ENCODE measurements around the gene TXNDC11. TPM values are rescaled to one million over a fixed set of nuclear protein-coding genes. Genes with fewer than 3 reads are reported as not detected.
A peak's percentile ranks its signal among the peaks of the same experiment; 100 is the strongest.

TXNDC11 gene
- total and polyA plus RNA-seq, 10 of the 15 experiments (the other 5 are each of a cell fraction or from before 2014, with no cell fraction given): 1.7 to 86.7 (median 54.4) TPM

- Histone ChIP-seq H3K36me3 (ENCODE audit: control insufficient read depth in 2 of 2, insufficient read depth in 2 of 2, low read length in 1 of 2) (no peaks in the 10 kb centered on the region; a peak in 1 of 4 replicates), H3K9me3 (replicated peaks; ENCODE audit: control insufficient read depth, insufficient read depth, low read length) (no peaks in the 10 kb centered on the region), H3K27me3 (replicated peaks in 1 of 2; ENCODE audit: control insufficient read depth in 2 of 2, insufficient read depth in 2 of 2, low read length in 1 of 2) (no peaks in the 10 kb centered on the region), H4K20me1 (ENCODE audit: control insufficient read depth, insufficient read depth) (no peaks in the 10 kb centered on the region), H3K4me1 (ENCODE audit: control insufficient read depth, insufficient read depth, low read length) (peaks cover 34% of the 10 kb centered on the region), H3K79me2 (ENCODE audit: control insufficient read depth, insufficient read depth, low read length) (peaks cover 69% of the 10 kb centered on the region), H3K4me2 (ENCODE audit: control insufficient read depth, insufficient read depth) (peak overlapping the region; percentile 99), H3K4me3 (peak overlapping the region; percentile 67), H2AFZ (ENCODE audit: control insufficient read depth, low read depth, low read length) (no peak overlapping the region), H3K9ac (ENCODE audit: control insufficient read depth, insufficient read depth, low read length) (peak overlapping the region; percentile 93), H3K27ac (ENCODE audit: control insufficient read depth, insufficient read depth) (peak overlapping the region; percentile 99)
- DNase-seq (ENCODE audit: low read depth, low spot score) (peak; percentile 89), ATAC-seq (peak; percentile 71), FAIRE-seq (no peak)
- ChIA-PET RAD21 (ENCODE audit: unreplicated experiment) (interaction anchor here (0.8 to 8.1 kb wide), 7 partner anchors 9 to 45 kb away, joined by 3 to 174 read pairs (median 7); partner anchors contain the start of genes TXNDC11 and ZC3H7A), POLR2A (interaction anchor here (0.6 to 21.9 kb wide), 6 partner anchors 10 to 128 kb away, joined by 3 to 410 read pairs (median 8); partner anchors contain the start of genes TXNDC11 and ZC3H7A), CTCF (interaction anchor here (1.2 to 4.4 kb wide), 7 partner anchors 8 to 41 kb away, joined by 3 to 62 read pairs (median 14); partner anchors contain the start of genes TXNDC11 and ZC3H7A), SMC1A (ENCODE audit: uncharacterized antibody, unreplicated experiment) (interaction anchor here (0.8 to 10.3 kb wide), 11 partner anchors 10 to 95 kb away, joined by 3 to 184 read pairs (median 8); partner anchors contain the start of genes TXNDC11 and ZC3H7A)
- intact Hi-C loops (cut with micrococcal nuclease; ENCODE audit: unreplicated experiment) (loop anchor here (2.0 to 5.0 kb wide), 2 partner anchors 13 to 41 kb away; partner anchors contain the start of genes TXNDC11 and ZC3H7A), in situ Hi-C loops (cut with MboI) (no loop called here)
- under 1% methylated on average over 5 of the region's 5 CpGs for WGBS (ENCODE audit: insufficient coverage, insufficient replicate concordance, low lambda C conversion rate, missing lambda C conversion rate)
- no TSS peak for BruUV-seq (replicated peaks)
- TF ChIP-seq ZBED1 (IDR thresholded peaks at IDR 0.05; ENCODE audit: borderline replicate concordance) (no peak; the same call in 1 of the 2 replicates), KLF5 (IDR thresholded peaks at IDR 0.05; ENCODE audit: partially characterized antibody) (peak; percentile 67), CEBPB (IDR thresholded peaks at IDR 0.05; ENCODE audit: borderline replicate concordance in 1 of 2, low read depth in 2 of 2, low read length in 2 of 2) (peak in 1 of 2 experiments; percentile 87; a peak in 1 of 4 replicates), ETV6 (conservative IDR thresholded peaks at IDR 0.05 in 1 of 2, IDR thresholded peaks at IDR 0.05 in 1 of 2; ENCODE audit: borderline replicate concordance in 1 of 2, low read depth in 1 of 2) (peak in 1 of 2 experiments; percentile 56; a peak in 1 of 4 replicates), FOXK2 (IDR thresholded peaks at IDR 0.05) (peak; percentile 46; the same call in 1 of the 2 replicates), BHLHE40 (IDR thresholded peaks at IDR 0.05; ENCODE audit: borderline replicate concordance in 1 of 2, low read depth in 2 of 2, low read length in 1 of 2) (peak; percentile 50 to 82; a peak in 3 of 4 replicates), ASH2L (IDR thresholded peaks at IDR 0.05; ENCODE audit: borderline replicate concordance, low read depth) (0 out of 2 replicates have a peak, but pooled peaks have one; percentile 60), LARP7 (IDR thresholded peaks at IDR 0.05) (no peak), TARDBP (IDR thresholded peaks at IDR 0.05; ENCODE audit: borderline replicate concordance) (no peak), MLLT1 (IDR thresholded peaks at IDR 0.05) (peak; percentile 22; the same call in 1 of the 2 replicates), BCL11A (IDR thresholded peaks at IDR 0.05; ENCODE audit: low read depth, low read length) (0 out of 2 replicates have a peak, but pooled peaks have one; percentile 48), POU2F2 (IDR thresholded peaks at IDR 0.05; ENCODE audit: borderline replicate concordance, low read depth, low read length) (0 out of 3 replicates have a peak, but pooled peaks have one; percentile 46), MEF2A (IDR thresholded peaks at IDR 0.05; ENCODE audit: insufficient read depth, low read depth, low read length) (peak; percentile 90), STAT3 (IDR thresholded peaks at IDR 0.05; ENCODE audit: low read depth, low read length) (peak; percentile 86), POLR2A (IDR thresholded peaks at IDR 0.05; ENCODE audit: low read depth, low read length) (peak; percentile 61)
- TF ChIP-seq, protein P1, sequence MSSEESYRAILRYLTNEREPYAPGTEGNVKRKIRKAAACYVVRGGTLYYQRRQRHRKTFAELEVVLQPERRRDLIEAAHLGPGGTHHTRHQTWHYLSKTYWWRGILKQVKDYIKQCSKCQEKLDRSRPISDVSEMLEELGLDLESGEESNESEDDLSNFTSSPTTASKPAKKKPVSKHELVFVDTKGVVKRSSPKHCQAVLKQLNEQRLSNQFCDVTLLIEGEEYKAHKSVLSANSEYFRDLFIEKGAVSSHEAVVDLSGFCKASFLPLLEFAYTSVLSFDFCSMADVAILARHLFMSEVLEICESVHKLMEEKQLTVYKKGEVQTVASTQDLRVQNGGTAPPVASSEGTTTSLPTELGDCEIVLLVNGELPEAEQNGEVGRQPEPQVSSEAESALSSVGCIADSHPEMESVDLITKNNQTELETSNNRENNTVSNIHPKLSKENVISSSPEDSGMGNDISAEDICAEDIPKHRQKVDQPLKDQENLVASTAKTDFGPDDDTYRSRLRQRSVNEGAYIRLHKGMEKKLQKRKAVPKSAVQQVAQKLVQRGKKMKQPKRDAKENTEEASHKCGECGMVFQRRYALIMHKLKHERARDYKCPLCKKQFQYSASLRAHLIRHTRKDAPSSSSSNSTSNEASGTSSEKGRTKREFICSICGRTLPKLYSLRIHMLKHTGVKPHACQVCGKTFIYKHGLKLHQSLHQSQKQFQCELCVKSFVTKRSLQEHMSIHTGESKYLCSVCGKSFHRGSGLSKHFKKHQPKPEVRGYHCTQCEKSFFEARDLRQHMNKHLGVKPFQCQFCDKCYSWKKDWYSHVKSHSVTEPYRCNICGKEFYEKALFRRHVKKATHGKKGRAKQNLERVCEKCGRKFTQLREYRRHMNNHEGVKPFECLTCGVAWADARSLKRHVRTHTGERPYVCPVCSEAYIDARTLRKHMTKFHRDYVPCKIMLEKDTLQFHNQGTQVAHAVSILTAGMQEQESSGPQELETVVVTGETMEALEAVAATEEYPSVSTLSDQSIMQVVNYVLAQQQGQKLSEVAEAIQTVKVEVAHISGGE (CRISPR knock-in tag; IDR thresholded peaks at IDR 0.05): no peak
These were observed 40.8 kb upstream of the TXNDC11 start for GRCh38 chr16:11783319-11784037.
